Mucosa of descending colon (tissue), 3 donors: ENCODE data around the gene TTLL1. TPM values are rescaled to one million over a fixed set of nuclear protein-coding genes. Genes with fewer than 3 reads are reported as not detected.

Experiments used
- ATAC-seq: fragments of 200-7000 bp; cut with Tn5 transposase; one replicate; pipeline ENCODE4 v1.9.1; 2020; ENCODE audit warnings: mild to moderate bottlenecking, moderate library complexity
- DNase-seq, 3 donors: peaks; one replicate each; pipeline ENCODE4 v3.0.0-alpha.2; 2020
- H3K36me3 ChIP-seq: fragments of 200-600 bp; one replicate; pipeline ENCODE4 v1.8.0; 2021; ENCODE audit warnings: low read depth, mild to moderate bottlenecking
- H3K4me1 ChIP-seq: fragments of 200-600 bp; one replicate; pipeline ENCODE4 v1.8.0; 2021; ENCODE audit warnings: low read depth, mild to moderate bottlenecking
- H3K4me3 ChIP-seq: fragments of 200-600 bp; one replicate; pipeline ENCODE4 v1.8.0; 2021; ENCODE audit warnings: mild to moderate bottlenecking
- H3K9me3 ChIP-seq: fragments of 200-600 bp; one replicate; pipeline ENCODE4 v1.8.0; 2021; ENCODE audit warnings: mild to moderate bottlenecking
- CTCF ChIP-seq: fragments of 200-600 bp; IDR thresholded peaks from one replicate; pipeline ENCODE4 v1.8.0; 2022; ENCODE audit warnings: antibody characterized with exemption, mild to moderate bottlenecking
- intact Hi-C, 2 donors: fragments of 100-400 bp; cut with DNase I in 1 of 2; cut with micrococcal nuclease in 1 of 2; formaldehyde crosslinking; loops; one replicate each; pipeline versions ENCODE4 v1.11.0 to v1.11.1; 2022; cut with DNase I, micrococcal nuclease
- total RNA-seq, 3 donors: library from RNA; stranded (reverse); fragmentation: NEBNext Ultra II Directional in 2 of 3; extraction: Animal tissue kit (Norgen Biotek cat#: 25700) in 2 of 3; gene quantifications; one replicate each; pipeline versions ENCODE4 v1.2.1 to v1.2.4, GENCODE V29; 2021 to 2023
- donor health status: DM: no; HTN: no; CAD: no; lungs with moderate emphysema.
- donor health status: DM: no; HTN: no; CAD: no.
- donor health status: DM: no; HTN: yes; CAD: no.

The TTLL1 gene
- total RNA-seq, 3 donors from 2014 or later: 2.0 to 5.7 (median 3.4) TPM

- ATAC-seq (no peak), DNase-seq (no peak)
- no peak for TF ChIP-seq CTCF
- Histone ChIP-seq H3K4me3 (no peak overlapping the region), H3K36me3 (no peaks in the 10 kb centered on the region), H3K9me3 (no peaks in the 10 kb centered on the region), H3K4me1 (no peaks in the 10 kb centered on the region)
- intact Hi-C loops: no loop called here
Observed at GRCh38 chr22:43057641-43058040, 31.6 kb downstream of the TTLL1 start.

GRCh38 chr22:43053176-43053575 lies 36.0 kb downstream of the TTLL1 start:
- intact Hi-C loops: no loop called here
- ATAC-seq (no peak), DNase-seq (no peak)
- TF ChIP-seq CTCF: no peak
- no peaks in the 10 kb centered on the region for H3K9me3 ChIP-seq
- H3K36me3 ChIP-seq: no peaks in the 10 kb centered on the region
- H3K4me1 ChIP-seq: no peaks in the 10 kb centered on the region
- H3K4me3 ChIP-seq: no peak overlapping the region

GRCh38 chr22:43050995-43051394 lies 38.2 kb downstream of the TTLL1 start:
- no peak overlapping the region for H3K4me3 ChIP-seq
- H3K9me3 ChIP-seq: no peaks in the 10 kb centered on the region
- intact Hi-C loops: no loop called here
- no peak for TF ChIP-seq CTCF
- no peak for ATAC-seq
- no peak for DNase-seq
- H3K36me3 ChIP-seq: no peaks in the 10 kb centered on the region
- H3K4me1 ChIP-seq: no peaks in the 10 kb centered on the region

GRCh38 chr22:43047605-43048004 lies 41.6 kb downstream of the TTLL1 start:
- no peaks in the 10 kb centered on the region for H3K4me1 ChIP-seq
- DNase-seq (no peak), ATAC-seq (no peak)
- no peak overlapping the region for H3K4me3 ChIP-seq
- intact Hi-C loops: no loop called here
- H3K36me3 ChIP-seq: no peaks in the 10 kb centered on the region
- no peak for TF ChIP-seq CTCF
- H3K9me3 ChIP-seq: no peaks in the 10 kb centered on the region

- H3K9me3 ChIP-seq: no peaks in the 10 kb centered on the region
- H3K36me3 ChIP-seq: no peaks in the 10 kb centered on the region
- intact Hi-C loops: no loop called here
- TF ChIP-seq CTCF: no peak
- DNase-seq (no peak), ATAC-seq (no peak)
- no peak overlapping the region for H3K4me3 ChIP-seq
- no peaks in the 10 kb centered on the region for H3K4me1 ChIP-seq
Observed at GRCh38 chr22:43044290-43044712, 44.9 kb downstream of the TTLL1 start.

GRCh38 chr22:43042101-43042780 lies 47.0 kb downstream of the TTLL1 start:
- Histone ChIP-seq H3K9me3 (no peaks in the 10 kb centered on the region), H3K36me3 (no peaks in the 10 kb centered on the region), H3K4me3 (no peak overlapping the region), H3K4me1 (no peaks in the 10 kb centered on the region)
- ATAC-seq (no peak), DNase-seq (no peak)
- no peak for TF ChIP-seq CTCF
- intact Hi-C loops: no loop called here
